Smooth muscle cell (in vitro differentiated cells): ENCODE data around the gene KIF13A. TPM values are rescaled to one million over a fixed set of nuclear protein-coding genes. Genes with fewer than 3 reads are reported as not detected.

ENCODE experiments used
- DNase-seq: peaks from one replicate; lab custom pipeline; 2025; ENCODE audit not compliant: unreplicated experiment; lab: John Stamatoyannopoulos, UW
- H2AFZ ChIP-seq: fragments of 200-600 bp; sonication (generic); 2 replicates; pipeline ENCODE4 v1.6.0; 2016; ENCODE audit warnings: antibody characterized with exemption, low read depth, mild to moderate bottlenecking
- H3F3A ChIP-seq: fragments of 200-600 bp; sonication (generic); 2 replicates; pipeline ENCODE4 v1.6.0; 2017; ENCODE audit warnings: antibody characterized with exemption, low read depth
- H3K27ac ChIP-seq: fragments of 200-600 bp; sonication (generic); 2 replicates; pipeline ENCODE4 v1.5.1; 2016; ENCODE audit warnings: low read depth, mild to moderate bottlenecking
- H3K27me3 ChIP-seq: fragments of 200-600 bp; sonication (generic); 2 replicates; pipeline ENCODE4 v1.6.1; 2016; ENCODE audit warnings: low read depth, mild to moderate bottlenecking
- H3K36me3 ChIP-seq: fragments of 200-600 bp; sonication (generic); 2 replicates; pipeline ENCODE4 v1.5.1; 2016; ENCODE audit warnings: low read depth
- H3K4me1 ChIP-seq: fragments of 200-600 bp; sonication (generic); 2 replicates; pipeline ENCODE4 v1.5.1; 2016; ENCODE audit warnings: low read depth
- H3K4me2 ChIP-seq: fragments of 200-600 bp; sonication (generic); 2 replicates; pipeline ENCODE4 v1.6.0; 2016; ENCODE audit warnings: mild to moderate bottlenecking
- H3K4me3 ChIP-seq: fragments of 200-600 bp; sonication (generic); 2 replicates; pipeline ENCODE4 v1.5.1; 2016; ENCODE audit warnings: mild to moderate bottlenecking
- H3K79me2 ChIP-seq: fragments of 200-600 bp; sonication (generic); 2 replicates; pipeline ENCODE4 v1.6.0; 2016; ENCODE audit warnings: low read depth, mild to moderate bottlenecking
- H3K9ac ChIP-seq: fragments of 200-600 bp; sonication (generic); 2 replicates; pipeline ENCODE4 v1.6.0; 2016; ENCODE audit warnings: low read depth
- H3K9me3 ChIP-seq: fragments of 200-600 bp; sonication (generic); replicated peaks from 2 replicates; pipeline ENCODE4 v1.5.1; 2016; ENCODE audit warnings: low read depth
- H4K20me1 ChIP-seq: fragments of 200-600 bp; sonication (generic); 2 replicates; pipeline ENCODE4 v1.6.0; 2016; ENCODE audit warnings: low read depth
- WGBS: methylation state at CpG from one replicate; pipeline ENCODE4 v1.1.7; 2016; ENCODE audit warnings: low lambda C conversion rate; 5-methylcytosine and 5-hydroxymethylcytosine counted together
- polyA plus RNA-seq: library from polyadenylated mRNA; unstranded; fragments of >200 nt; fragmentation: Nextera tagmentation; extraction: Ambion mirVana; gene quantifications from 2 replicates; pipeline ENCODE4 v1.2.1, GENCODE V29; 2016
- total RNA-seq: library from RNA; depleted of rRNA; stranded (reverse); fragments of >200 nt; gene quantifications from 2 replicates; pipeline ENCODE4 v1.2.3, GENCODE V29; 2014
- TF ChIP-seq, protein P1 (sequence below): fragments of 200-600 bp; sonication (generic); IDR thresholded peaks from 2 replicates; pipeline ENCODE4 v1.5.1; 2017; ENCODE audit warnings: borderline replicate concordance, mild to moderate bottlenecking, antibody characterized with exemption; ENCODE audit not compliant: insufficient read depth, poor library complexity, severe bottlenecking

Gene KIF13A
- total and polyA plus RNA-seq, 2 experiments from 2014 or later, result 10.4 to 28.4 TPM

DNA sequence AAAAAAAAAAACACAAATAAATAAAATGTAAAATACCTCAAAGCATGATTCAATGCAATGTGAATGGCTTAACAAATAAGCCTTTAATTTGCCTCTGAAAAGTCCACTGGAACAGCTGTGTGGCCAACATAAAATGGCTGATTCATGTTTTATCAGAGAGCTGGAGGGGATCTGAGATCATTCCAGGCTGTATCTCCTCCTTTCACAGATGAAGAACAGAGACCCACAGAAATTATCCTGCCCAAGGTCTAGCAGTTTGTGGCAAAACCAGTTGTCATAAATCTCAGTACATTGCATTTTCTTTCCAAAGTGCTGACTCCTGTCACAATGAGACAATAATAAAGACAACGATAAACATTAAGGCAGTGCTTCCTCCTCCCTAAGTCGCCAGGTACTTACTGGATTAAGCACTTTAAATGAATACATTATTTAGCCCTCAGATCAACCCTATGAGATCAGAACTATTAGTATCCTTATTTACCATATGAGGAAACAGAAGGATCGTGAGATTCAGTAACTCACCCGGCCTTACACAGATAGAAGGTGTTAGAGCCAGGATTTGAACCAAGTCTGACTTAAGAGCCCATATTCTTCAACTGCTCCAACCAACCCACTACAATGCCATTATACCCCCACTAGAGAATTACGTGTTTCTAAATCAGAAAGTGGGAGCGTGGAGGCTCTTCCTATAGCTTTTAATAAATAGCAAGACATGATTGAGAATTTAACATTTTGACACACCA is 118.3 kb downstream of the KIF13A start:
- H3K36me3 ChIP-seq, result no peaks in the 10 kb centered on the region
- peak overlapping the region; percentile 72 for H3K27ac ChIP-seq
- 48% methylated on average over 6 of the region's 6 CpGs for WGBS
- DNase-seq, result no peak
- H3K4me1 ChIP-seq, result peaks cover 16% of the 10 kb centered on the region
- peak overlapping the region; percentile 30 for H3K9ac ChIP-seq
- no peaks in the 10 kb centered on the region for H4K20me1 ChIP-seq
- H3K27me3 ChIP-seq, result no peaks in the 10 kb centered on the region
- H3F3A ChIP-seq, result peaks cover 36% of the 10 kb centered on the region
- no peaks in the 10 kb centered on the region for H3K9me3 ChIP-seq
- peak overlapping the region; percentile 22 for H3K4me2 ChIP-seq
- TF ChIP-seq, protein P1, sequence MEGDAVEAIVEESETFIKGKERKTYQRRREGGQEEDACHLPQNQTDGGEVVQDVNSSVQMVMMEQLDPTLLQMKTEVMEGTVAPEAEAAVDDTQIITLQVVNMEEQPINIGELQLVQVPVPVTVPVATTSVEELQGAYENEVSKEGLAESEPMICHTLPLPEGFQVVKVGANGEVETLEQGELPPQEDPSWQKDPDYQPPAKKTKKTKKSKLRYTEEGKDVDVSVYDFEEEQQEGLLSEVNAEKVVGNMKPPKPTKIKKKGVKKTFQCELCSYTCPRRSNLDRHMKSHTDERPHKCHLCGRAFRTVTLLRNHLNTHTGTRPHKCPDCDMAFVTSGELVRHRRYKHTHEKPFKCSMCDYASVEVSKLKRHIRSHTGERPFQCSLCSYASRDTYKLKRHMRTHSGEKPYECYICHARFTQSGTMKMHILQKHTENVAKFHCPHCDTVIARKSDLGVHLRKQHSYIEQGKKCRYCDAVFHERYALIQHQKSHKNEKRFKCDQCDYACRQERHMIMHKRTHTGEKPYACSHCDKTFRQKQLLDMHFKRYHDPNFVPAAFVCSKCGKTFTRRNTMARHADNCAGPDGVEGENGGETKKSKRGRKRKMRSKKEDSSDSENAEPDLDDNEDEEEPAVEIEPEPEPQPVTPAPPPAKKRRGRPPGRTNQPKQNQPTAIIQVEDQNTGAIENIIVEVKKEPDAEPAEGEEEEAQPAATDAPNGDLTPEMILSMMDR, result no peak
- no peak overlapping the region for H2AFZ ChIP-seq
- peaks cover 6% of the 10 kb centered on the region for H3K79me2 ChIP-seq
- no peak overlapping the region for H3K4me3 ChIP-seq

GRCh38 chr6:17867880-17868279 is 119.6 kb downstream of the KIF13A start:
- H3K9ac ChIP-seq, result no peak overlapping the region
- no peak overlapping the region for H2AFZ ChIP-seq
- TF ChIP-seq, protein P1, result no peak
- no peaks in the 10 kb centered on the region for H3K36me3 ChIP-seq
- 14% methylated on average over 1 of the region's 1 CpG for WGBS
- H3K4me2 ChIP-seq, result peak overlapping the region; percentile 36
- no peaks in the 10 kb centered on the region for H4K20me1 ChIP-seq
- DNase-seq, result no peak
- H3K79me2 ChIP-seq, result no peaks in the 10 kb centered on the region
- H3K27me3 ChIP-seq, result no peaks in the 10 kb centered on the region
- peaks cover 25% of the 10 kb centered on the region for H3K4me1 ChIP-seq
- no peaks in the 10 kb centered on the region for H3K9me3 ChIP-seq
- no peak overlapping the region for H3K4me3 ChIP-seq
- H3F3A ChIP-seq, result peaks cover 47% of the 10 kb centered on the region
- peak overlapping the region; percentile 72 for H3K27ac ChIP-seq

DNA sequence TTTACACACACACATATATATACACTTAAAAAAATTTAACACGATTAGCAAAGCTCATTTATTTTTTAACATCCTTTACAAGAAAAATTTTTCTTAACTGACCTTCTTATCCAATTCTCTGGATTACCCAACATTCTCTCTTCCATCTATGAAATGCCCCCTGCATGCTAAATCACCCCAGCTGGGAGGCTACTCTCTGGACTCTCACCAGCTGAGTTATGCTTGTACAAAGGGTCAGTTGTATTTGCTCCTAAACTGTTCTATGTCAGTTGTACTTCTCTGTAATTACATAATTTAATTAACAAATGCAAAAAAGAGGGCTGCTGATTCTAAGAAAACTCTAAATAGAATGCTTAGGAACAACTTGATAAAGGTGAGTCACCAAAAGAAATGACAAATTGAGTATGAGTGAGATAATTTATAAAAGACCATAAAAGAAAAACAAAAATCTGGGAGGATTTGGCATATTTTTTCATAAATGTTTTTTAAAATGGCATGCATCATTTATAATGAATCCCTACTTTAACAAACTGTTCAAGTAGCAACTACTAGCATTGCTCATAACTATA is 120.5 kb downstream of the KIF13A start:
- Histone ChIP-seq H3K36me3 (no peaks in the 10 kb centered on the region), H3K4me2 (no peak overlapping the region), H2AFZ (no peak overlapping the region), H3K27me3 (no peaks in the 10 kb centered on the region), H3K4me1 (peaks cover 25% of the 10 kb centered on the region), H3K27ac (peak overlapping the region; percentile 72), H3K4me3 (no peak overlapping the region), H3K9me3 (no peaks in the 10 kb centered on the region), H3K79me2 (no peaks in the 10 kb centered on the region), H3K9ac (no peak overlapping the region), H3F3A (peaks cover 48% of the 10 kb centered on the region), H4K20me1 (no peaks in the 10 kb centered on the region)
- no peak for DNase-seq
- TF ChIP-seq, protein P1, result no peak
- WGBS, result 100% methylated on average over 1 of the region's 1 CpG
